HG03175 (cell line): Measurements from ENCODE around the gene CEP104.
A peak's percentile ranks its signal among the peaks of the same experiment; 100 is the strongest.

ENCODE experiments used
- ATAC-seq: cut with Tn5 transposase; IDR thresholded peaks from one replicate; pipeline ENCODE4 v1.9.1; 2021; ENCODE audit warnings: mild to moderate bottlenecking, moderate library complexity; ENCODE audit not compliant: unreplicated experiment

The CEP104 gene

GRCh38 chr1:3894626-3895278 is 37.7 kb upstream of the CEP104 start:
- ATAC-seq, result no peak

DNA sequence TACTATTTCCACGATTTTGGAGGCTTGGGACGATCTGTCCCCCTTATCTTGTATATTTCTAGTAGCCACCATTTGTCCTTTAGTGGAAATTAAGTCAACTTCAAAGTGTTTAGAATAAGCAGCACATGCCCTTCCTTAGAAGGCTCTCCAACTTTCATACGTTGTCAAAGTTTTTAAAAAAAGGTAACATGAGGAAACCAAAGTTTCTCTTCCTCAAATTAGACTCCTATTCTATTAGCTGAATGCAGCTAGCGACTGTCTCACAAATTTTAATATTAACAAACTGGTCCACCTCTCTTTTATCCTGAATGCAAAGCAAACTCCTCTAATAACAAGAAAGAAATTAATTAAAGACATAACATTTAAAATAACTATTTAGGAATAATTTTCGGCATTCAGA is 36.2 kb upstream of the CEP104 start:
- no peak for ATAC-seq

DNA sequence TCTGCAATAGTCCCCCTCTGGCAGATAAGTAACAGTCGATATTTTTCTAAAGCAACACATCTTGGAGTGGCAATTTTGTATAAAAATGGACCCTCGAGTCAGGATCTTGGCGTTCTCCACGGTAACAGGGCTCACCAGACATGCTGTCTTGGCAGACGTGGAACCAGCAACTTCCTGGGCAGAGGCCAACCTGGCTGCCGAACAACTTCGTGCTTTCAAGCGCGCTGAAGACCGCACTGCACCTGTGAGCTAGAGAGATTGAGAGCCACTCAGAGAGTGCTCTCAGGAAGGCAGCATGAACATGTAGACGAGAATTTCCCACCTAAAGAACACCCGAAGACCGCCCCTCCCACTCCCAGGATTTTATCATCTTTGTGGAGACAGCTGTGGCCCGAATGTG is 35.7 kb upstream of the CEP104 start:
- no peak for ATAC-seq

DNA sequence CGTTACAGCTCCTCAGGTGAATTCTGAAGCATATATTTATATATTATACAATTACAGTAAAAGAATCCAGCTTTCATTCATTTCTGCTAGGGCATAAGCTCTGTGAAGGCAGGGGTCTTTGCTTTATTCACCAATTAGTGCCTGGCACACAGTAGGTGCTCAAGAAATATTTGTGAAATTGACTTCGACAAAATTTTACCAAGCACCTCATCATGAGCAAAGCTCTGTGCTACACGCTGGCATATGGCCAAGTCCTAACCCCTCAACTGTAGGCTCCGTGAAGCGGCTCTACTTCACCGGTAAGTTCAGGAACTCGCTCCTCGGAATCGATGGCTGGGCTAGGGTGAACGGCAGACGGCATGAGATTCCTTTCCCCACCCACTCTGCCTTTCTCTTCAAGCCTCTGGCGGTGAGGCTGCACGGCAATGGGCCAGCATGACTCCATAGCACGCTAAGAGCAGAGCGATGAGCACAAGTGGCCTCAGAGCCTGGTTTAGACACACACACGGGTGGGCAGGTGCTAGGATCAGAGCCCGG is 34.4 kb upstream of the CEP104 start:
- ATAC-seq, result no peak

DNA sequence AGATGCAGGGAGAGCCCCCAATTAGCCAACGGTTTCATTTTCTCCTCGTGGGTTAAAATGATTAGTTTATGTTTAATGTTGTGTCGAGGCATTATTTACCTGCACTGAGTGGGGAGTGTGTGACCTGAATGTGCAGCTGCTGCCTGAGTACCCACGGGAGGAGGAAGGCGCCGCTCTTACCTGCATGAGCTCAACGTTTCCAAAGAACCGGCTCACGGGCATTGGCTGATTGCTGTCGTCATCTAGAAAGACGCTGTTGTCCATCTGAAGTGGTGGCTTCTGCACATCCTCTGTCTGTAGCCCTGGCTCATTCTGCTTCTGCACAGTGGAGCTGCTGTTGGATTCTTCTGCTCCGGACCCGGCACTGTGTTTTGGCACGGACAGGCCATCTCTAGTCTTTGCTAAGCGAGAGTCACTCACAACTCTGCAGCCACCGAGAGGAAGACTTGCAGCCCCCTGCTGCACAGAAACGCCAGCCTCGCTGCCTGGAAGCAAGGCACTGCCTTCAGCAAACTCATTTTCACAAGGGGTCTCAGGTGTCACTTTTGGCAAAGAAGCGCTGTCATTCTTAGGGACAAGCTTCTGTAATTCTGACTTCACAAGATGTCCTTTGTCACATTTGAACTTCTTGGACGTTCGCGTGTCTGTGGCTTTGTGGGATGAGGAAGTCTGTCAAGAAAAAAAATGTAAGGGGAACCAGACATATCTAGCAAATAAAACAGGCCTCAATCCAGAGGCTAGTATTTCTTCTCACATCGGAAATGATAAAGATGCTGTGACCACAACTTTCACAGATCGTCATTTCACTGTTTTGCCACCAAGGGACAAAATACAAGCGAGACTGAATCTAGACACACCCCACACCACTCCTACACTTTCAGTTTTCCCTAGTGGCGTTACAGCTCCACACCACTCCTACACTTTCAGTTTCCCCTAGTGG is 33.6 kb upstream of the CEP104 start:
- ATAC-seq, result peak; percentile 56

DNA sequence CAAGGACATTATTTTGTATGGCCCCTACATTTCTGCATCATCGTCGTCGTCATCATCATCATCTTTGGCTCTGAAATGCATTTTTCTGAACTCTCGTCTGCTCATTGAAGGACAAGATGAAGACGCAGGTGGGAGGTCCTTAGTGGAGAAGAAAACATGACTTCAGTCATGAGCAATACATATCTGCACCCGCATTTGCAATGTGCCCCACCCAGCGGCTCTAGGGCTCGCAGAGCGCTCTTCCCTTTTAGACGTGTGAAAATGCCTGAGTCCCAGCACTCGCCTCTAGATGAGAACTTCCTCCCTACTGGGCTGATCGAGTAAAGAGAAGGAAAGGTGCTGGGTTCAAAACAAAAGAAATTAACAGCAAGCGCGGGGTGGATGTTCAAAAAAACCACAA is 32.9 kb upstream of the CEP104 start:
- no peak for ATAC-seq

GRCh38 chr1:3888301-3888700 is 31.3 kb upstream of the CEP104 start:
- ATAC-seq, result no peak

GRCh38 chr1:3886691-3887090 is 29.7 kb upstream of the CEP104 start:
- ATAC-seq, result no peak

DNA sequence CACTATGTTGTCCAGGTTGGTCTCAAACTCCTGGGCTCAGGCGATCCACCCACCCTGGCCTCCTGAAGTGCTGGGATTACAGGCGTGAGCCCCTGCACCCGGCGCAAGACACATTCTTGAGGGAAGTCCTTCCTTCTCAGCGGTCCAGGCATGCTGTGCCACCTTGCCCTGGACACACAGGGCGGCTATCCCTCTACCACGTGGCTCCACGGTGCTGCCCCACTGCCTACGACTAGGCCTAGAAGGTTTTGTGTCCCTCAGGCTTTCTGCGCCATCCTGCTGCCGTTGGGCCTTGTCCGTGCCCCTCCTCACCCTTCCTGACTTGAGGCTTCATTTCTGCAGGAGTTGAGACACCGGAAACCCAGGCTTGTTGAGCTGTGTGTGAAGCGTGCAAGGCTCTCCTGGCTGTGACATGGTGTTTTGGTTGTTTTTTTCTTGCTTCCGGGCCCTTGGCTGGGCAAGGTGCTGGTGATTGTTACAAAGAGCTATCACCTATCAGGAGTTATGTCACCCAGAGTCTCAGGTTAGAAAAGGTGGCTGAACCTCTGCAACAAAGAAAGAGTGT is 29.2 kb upstream of the CEP104 start:
- ATAC-seq, result no peak

- ATAC-seq, result no peak
Observed at GRCh38 chr1:3885611-3886010, 28.6 kb upstream of the CEP104 start.

- ATAC-seq, result no peak
Observed at GRCh38 chr1:3884966-3885365, 28.0 kb upstream of the CEP104 start.

GRCh38 chr1:3883194-3883925 is 26.3 kb upstream of the CEP104 start:
- no peak for ATAC-seq

GRCh38 chr1:3881193-3881480 is 24.1 kb upstream of the CEP104 start:
- no peak for ATAC-seq

DNA sequence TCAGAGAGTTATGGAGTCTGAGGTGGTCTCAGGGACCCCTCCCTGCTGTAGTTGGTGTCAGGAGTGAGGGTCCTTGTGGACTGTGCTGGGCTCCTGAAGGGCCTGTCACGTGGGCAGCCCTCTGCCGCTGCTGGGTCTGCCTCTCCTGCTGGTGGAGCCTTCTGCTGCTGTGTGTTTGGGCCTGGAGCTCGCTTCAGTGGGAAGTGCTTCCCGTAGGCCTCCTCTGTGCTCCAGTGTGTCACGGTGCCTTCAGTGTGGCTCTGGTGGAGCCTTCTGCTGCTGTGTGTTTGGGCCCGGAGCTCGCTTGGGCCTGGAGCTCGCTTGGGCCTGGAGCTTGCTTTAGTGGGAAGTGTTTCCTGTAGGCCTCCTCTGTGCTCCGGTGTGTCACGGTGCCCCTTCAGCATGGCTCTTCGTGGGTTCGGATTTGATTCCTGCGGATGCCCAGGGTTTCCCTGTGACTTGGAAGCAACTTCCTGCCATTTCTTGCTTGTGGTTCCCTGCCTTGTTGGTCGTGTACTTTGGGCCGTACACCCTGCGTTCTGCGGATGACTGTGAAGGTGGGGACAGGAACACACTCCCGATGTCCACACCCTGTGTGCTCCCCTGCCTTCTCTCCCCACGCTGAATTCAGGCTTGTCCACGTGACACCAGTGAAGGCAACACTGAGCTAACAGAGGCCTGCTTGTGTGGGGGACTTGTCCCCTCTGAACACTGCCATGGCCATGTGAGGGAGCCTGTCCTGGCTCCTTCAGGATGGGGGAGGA is 23.6 kb upstream of the CEP104 start:
- no peak for ATAC-seq

DNA sequence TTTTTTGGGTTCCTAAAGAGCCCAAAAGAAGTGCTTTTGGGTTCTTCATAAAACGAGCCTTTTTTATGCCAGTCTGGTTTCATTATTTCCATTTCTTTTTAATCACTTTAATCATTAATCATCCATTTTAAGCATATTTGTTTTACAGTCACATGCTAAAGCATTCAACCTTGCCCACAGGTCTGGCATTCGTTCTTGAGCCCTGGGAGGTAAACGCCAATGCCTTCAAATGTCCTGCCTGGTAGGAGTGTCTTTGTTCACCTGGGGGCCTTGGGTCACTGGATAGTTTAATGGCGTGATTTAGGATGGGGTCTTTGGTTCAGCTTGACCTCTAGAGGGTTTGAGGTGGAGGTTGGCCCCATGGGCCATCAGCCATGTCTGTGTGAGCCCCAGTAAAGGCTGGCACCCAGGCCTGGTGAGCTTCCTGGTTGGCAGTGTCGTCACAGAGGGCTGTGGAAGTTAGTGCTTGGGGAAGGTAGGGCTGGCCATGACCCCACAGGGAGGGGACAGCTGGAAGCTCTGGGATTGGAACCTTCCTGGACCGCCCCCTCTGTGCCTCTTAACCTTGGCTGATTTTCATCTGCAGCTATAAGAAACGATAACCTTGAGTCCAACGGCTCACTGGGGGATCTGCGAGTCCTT is 22.9 kb upstream of the CEP104 start:
- ATAC-seq, result no peak

DNA sequence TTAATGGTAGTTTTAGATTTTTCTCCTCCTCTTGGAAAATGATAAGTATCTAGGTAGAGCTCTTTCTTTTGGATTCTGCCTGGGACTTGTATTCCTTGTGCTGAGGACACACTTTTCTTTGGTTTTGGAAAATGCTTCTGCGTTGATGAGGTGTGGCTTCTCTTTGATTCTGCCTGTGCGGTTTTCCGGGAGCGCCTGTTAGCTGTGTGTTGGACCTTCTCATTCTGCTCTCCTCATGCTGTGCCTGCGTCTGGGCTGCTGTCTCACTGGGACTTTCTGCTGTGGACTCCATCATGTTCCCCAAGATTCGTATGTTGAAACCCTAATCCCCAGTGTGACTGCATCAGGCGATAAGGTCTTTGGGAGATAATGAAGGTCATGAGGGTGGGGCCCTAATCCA is 22.1 kb upstream of the CEP104 start:
- ATAC-seq, result no peak

DNA sequence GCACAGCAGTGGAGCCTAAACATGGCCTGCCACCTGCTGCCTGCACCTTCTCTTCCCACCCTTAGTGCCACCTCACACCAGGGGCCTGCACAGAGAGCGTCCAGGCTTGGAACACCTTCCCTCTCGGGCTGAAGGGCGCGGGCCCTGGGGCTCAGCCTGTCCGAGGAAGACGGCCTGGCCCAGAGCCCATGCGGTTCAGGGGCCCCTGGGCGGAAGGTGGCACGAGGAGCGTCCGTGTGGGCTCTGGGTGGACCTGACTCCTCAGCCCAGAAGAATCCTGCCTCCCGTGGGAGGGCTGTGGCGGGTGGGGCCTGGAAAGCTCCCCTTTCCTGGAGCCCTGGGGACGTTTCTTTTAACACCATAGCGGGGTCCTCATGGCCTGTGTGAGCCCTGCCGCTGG is 19.7 kb upstream of the CEP104 start:
- no peak for ATAC-seq

DNA sequence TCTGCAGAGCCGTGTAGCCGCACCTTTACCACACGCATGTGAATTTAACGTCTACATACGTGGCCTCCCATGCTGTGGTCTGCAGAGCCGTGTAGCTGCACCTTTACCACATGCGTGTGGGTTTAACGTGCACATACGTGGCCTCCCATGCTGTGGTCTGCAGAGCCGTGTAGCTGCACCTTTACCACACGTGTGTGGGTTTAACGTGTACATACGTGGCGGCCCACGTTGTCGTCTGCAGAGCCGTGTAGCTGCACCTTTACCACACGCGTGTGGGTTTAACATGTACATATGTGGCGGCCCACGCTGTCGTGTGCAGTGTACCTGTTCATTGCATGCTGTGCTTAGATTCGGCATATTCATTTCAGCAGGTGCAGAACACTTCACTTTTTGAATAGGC is 17.7 kb upstream of the CEP104 start:
- no peak for ATAC-seq

GRCh38 chr1:3872546-3872945 is 15.5 kb upstream of the CEP104 start:
- ATAC-seq, result no peak

- no peak for ATAC-seq
Observed at GRCh38 chr1:3871451-3871805, 14.4 kb upstream of the CEP104 start.
